Activated B cell treated with CpG ODN at 0.5 μM for 24 hours (primary cell): Measurements from ENCODE around the gene TRIM9. TPM values are rescaled to one million over a fixed set of nuclear protein-coding genes. Genes with fewer than 3 reads are reported as not detected.

Experiments
- ATAC-seq: fragments of 200-7000 bp; cut with Tn5 transposase; one replicate; pipeline ENCODE4 v1.10.0; 2021; ENCODE audit warnings: low read depth, mild to moderate bottlenecking, moderate library complexity
- CTCF ChIA-PET: fragments of 350-600 bp; sonication (Branson Sonifier 250); formaldehyde crosslinking; loops from one replicate; lab custom pipeline; 2021; ENCODE audit warnings: antibody characterized with exemption; lab: Charles Lee
- POLR2A ChIA-PET: fragments of 350-600 bp; sonication (Branson Sonifier 250); formaldehyde crosslinking; loops from one replicate; lab custom pipeline; 2021; ENCODE audit warnings: antibody characterized with exemption; lab: Charles Lee
- DNase-seq: peaks from one replicate; pipeline ENCODE4 v3.0.0; 2022
- H3K27ac Mint-ChIP-seq: one replicate; pipeline ENCODE4 v1.8.0; 2020; ENCODE audit warnings: mixed read lengths
- H3K27me3 Mint-ChIP-seq: one replicate; pipeline ENCODE4 v1.8.0; 2021; ENCODE audit warnings: mixed read lengths
- H3K36me3 Mint-ChIP-seq: one replicate; pipeline ENCODE4 v1.8.0; 2021; ENCODE audit warnings: low read depth, mixed read lengths
- H3K4me1 Mint-ChIP-seq: one replicate; pipeline ENCODE4 v1.8.0; 2021; ENCODE audit warnings: mixed read lengths
- H3K4me3 Mint-ChIP-seq: one replicate; pipeline ENCODE4 v1.8.0; 2020; ENCODE audit warnings: mild to moderate bottlenecking, mixed read lengths
- H3K9me3 Mint-ChIP-seq: one replicate; pipeline ENCODE4 v1.8.0; 2020; ENCODE audit warnings: mixed read lengths
- CTCF ChIP-seq: fragments of 200-600 bp; IDR thresholded peaks from one replicate; pipeline ENCODE4 v1.8.0; 2022; ENCODE audit warnings: antibody characterized with exemption, mild to moderate bottlenecking
- intact Hi-C: fragments of 100-400 bp; cut with micrococcal nuclease; formaldehyde crosslinking; loops from one replicate; pipeline ENCODE4 v1.15.1; 2024
- total RNA-seq: library from RNA; stranded (reverse); gene quantifications from 2 replicates; pipeline ENCODE4 v1.2.3, GENCODE V29; 2022

TRIM9 gene
- total RNA-seq, 1 donor from 2014 or later: 0.67 TPM

GRCh38 chr14:51138404-51139103 lies 43.6 kb upstream of the TRIM9 start:
- no peak for DNase-seq
- no peak overlapping the region for H3K4me3 Mint-ChIP-seq
- H3K27ac Mint-ChIP-seq: no peak overlapping the region
- intact Hi-C loops: no loop called here
- CTCF ChIA-PET: no interaction called here
- POLR2A ChIA-PET: no interaction called here
- ATAC-seq: no peak
- no peaks in the 10 kb centered on the region for H3K36me3 Mint-ChIP-seq
- H3K27me3 Mint-ChIP-seq: peaks cover 5% of the 10 kb centered on the region
- H3K4me1 Mint-ChIP-seq: no peaks in the 10 kb centered on the region
- no peak for TF ChIP-seq CTCF
- peaks cover 4% of the 10 kb centered on the region for H3K9me3 Mint-ChIP-seq

GRCh38 chr14:51131516-51131915 lies 36.6 kb upstream of the TRIM9 start:
- ChIA-PET CTCF (no interaction called here), POLR2A (no interaction called here)
- no peak overlapping the region for H3K27ac Mint-ChIP-seq
- no peak overlapping the region for H3K4me3 Mint-ChIP-seq
- H3K9me3 Mint-ChIP-seq: peaks cover 5% of the 10 kb centered on the region
- TF ChIP-seq CTCF: no peak
- ATAC-seq (no peak), DNase-seq (no peak)
- H3K4me1 Mint-ChIP-seq: no peaks in the 10 kb centered on the region
- H3K27me3 Mint-ChIP-seq: peaks cover 21% of the 10 kb centered on the region
- intact Hi-C loops: no loop called here
- H3K36me3 Mint-ChIP-seq: no peaks in the 10 kb centered on the region

- Mint-ChIP-seq H3K27ac (no peak overlapping the region), H3K4me1 (no peaks in the 10 kb centered on the region), H3K9me3 (peaks cover 2% of the 10 kb centered on the region), H3K4me3 (no peak overlapping the region), H3K27me3 (peaks cover 20% of the 10 kb centered on the region), H3K36me3 (no peaks in the 10 kb centered on the region)
- no peak for DNase-seq
- CTCF ChIA-PET: no interaction called here
- TF ChIP-seq CTCF: no peak
- no peak for ATAC-seq
- POLR2A ChIA-PET: no interaction called here
- intact Hi-C loops: no loop called here
Measured at GRCh38 chr14:51129130-51129529, 34.2 kb upstream of the TRIM9 start.

GRCh38 chr14:51124029-51124428 lies 29.1 kb upstream of the TRIM9 start:
- Mint-ChIP-seq H3K4me1 (no peaks in the 10 kb centered on the region), H3K36me3 (no peaks in the 10 kb centered on the region), H3K4me3 (no peak overlapping the region), H3K27ac (no peak overlapping the region), H3K27me3 (peaks cover 3% of the 10 kb centered on the region), H3K9me3 (no peaks in the 10 kb centered on the region)
- POLR2A ChIA-PET: no interaction called here
- intact Hi-C loops: no loop called here
- DNase-seq: no peak
- CTCF ChIA-PET: no interaction called here
- ATAC-seq: no peak
- no peak for TF ChIP-seq CTCF

- ATAC-seq (no peak), DNase-seq (no peak)
- ChIA-PET POLR2A (no interaction called here), CTCF (no interaction called here)
- no peaks in the 10 kb centered on the region for H3K9me3 Mint-ChIP-seq
- H3K27me3 Mint-ChIP-seq: no peaks in the 10 kb centered on the region
- H3K27ac Mint-ChIP-seq: no peak overlapping the region
- intact Hi-C loops: no loop called here
- H3K36me3 Mint-ChIP-seq: no peaks in the 10 kb centered on the region
- H3K4me1 Mint-ChIP-seq: no peaks in the 10 kb centered on the region
- TF ChIP-seq CTCF: no peak
- H3K4me3 Mint-ChIP-seq: no peak overlapping the region
Measured at GRCh38 chr14:51121096-51121495, 26.2 kb upstream of the TRIM9 start.
